ENCODE data around the gene MUC5B.

MUC5B gene

GRCh38 chr11:1267441-1268100 lies 44.7 kb downstream of the MUC5B start:
- DNase-seq (ENCODE audit: low read depth), result no peak

- no peak for DNase-seq (ENCODE audit: low read depth)
These were observed 47.1 kb downstream of the MUC5B start for GRCh38 chr11:1269957-1270356.

- DNase-seq (ENCODE audit: low read depth), result no peak
These were observed 47.6 kb downstream of the MUC5B start for GRCh38 chr11:1270476-1270875.

- DNase-seq (ENCODE audit: low read depth), result no peak
These were observed 48.1 kb downstream of the MUC5B start for GRCh38 chr11:1271002-1271401.

GRCh38 chr11:1271406-1271805 lies 48.5 kb downstream of the MUC5B start:
- no peak for DNase-seq (ENCODE audit: low read depth)

- no peak for DNase-seq (ENCODE audit: low read depth)
These were observed 49.1 kb downstream of the MUC5B start for GRCh38 chr11:1271927-1272326.

- no peak for DNase-seq (ENCODE audit: low read depth)
These were observed 49.7 kb downstream of the MUC5B start for GRCh38 chr11:1272531-1272930.

GRCh38 chr11:1274501-1274900 lies 51.6 kb downstream of the MUC5B start:
- DNase-seq (ENCODE audit: low read depth), result no peak

GRCh38 chr11:1275021-1275420 lies 52.2 kb downstream of the MUC5B start:
- DNase-seq (ENCODE audit: low read depth), result no peak

- DNase-seq (ENCODE audit: low read depth), result no peak
These were observed 53.4 kb downstream of the MUC5B start for GRCh38 chr11:1276041-1276790.

- DNase-seq (ENCODE audit: low read depth), result no peak
These were observed 54.2 kb downstream of the MUC5B start for GRCh38 chr11:1276866-1277615.

GRCh38 chr11:1277936-1278512 lies 55.2 kb downstream of the MUC5B start:
- DNase-seq (ENCODE audit: low read depth), result no peak

GRCh38 chr11:1278766-1279673 lies 56.2 kb downstream of the MUC5B start:
- no peak for DNase-seq (ENCODE audit: low read depth)

GRCh38 chr11:1279674-1280055 lies 56.8 kb downstream of the MUC5B start:
- no peak for DNase-seq (ENCODE audit: low read depth)

- no peak for DNase-seq (ENCODE audit: low read depth)
These were observed 57.5 kb downstream of the MUC5B start for GRCh38 chr11:1280116-1281035.

GRCh38 chr11:1281326-1281973 lies 58.6 kb downstream of the MUC5B start:
- DNase-seq (ENCODE audit: low read depth), result no peak

- no peak for DNase-seq (ENCODE audit: low read depth)
These were observed 59.1 kb downstream of the MUC5B start for GRCh38 chr11:1281974-1282365.

- DNase-seq (ENCODE audit: low read depth), result no peak
These were observed 60.2 kb downstream of the MUC5B start for GRCh38 chr11:1283091-1283511.

- no peak for DNase-seq (ENCODE audit: low read depth)
These were observed 61.0 kb downstream of the MUC5B start for GRCh38 chr11:1283906-1284305.

- DNase-seq (ENCODE audit: low read depth), result no peak
These were observed 62.5 kb downstream of the MUC5B start for GRCh38 chr11:1285316-1285744.

Measured in activated T-cell treated with anti-CD3 and anti-CD28 coated beads for 24 hours (primary cell).